HepG2 (cell line): ENCODE results near the gene ENTPD6. TPM values are rescaled to one million over a fixed set of nuclear protein-coding genes. Genes with fewer than 3 reads are reported as not detected.

Source experiments
- ATAC-seq: fragments of 200-7000 bp; cut with Tn5 transposase; 3 replicates; pipeline ENCODE4 v1.9.1; 2020; ENCODE audit warnings: mild to moderate bottlenecking, moderate library complexity
- BruUV-seq: library from RNA; stranded (reverse); fragments of 400-500 nt; replicated peaks from 2 replicates; lab custom pipeline; 2021; lab: Mats Ljungman, UMichigan
- CTCF ChIA-PET: fragments of 300-600 bp; formaldehyde crosslinking; extraction: SDS; loops from one replicate; lab custom pipeline; 2021; ENCODE audit warnings: low total read pairs, inconsistent platforms, low intra/inter-chr PET ratio; lab: Yijun Ruan, JAX
- POLR2A ChIA-PET: fragments of 350-600 bp; sonication (Branson Sonifier 250); formaldehyde crosslinking; loops from one replicate; lab custom pipeline; 2020; ENCODE audit warnings: antibody characterized with exemption, inconsistent platforms; lab: Yijun Ruan, JAX
- DNase-seq: peaks from one replicate; pipeline ENCODE4 v3.0.0-alpha.2; 2015; ENCODE audit warnings: low spot score
- FAIRE-seq: peaks from 3 replicates; lab custom pipeline; 2011; peaks lifted over from hg19 to GRCh38; lab: Jason Lieb, UNC
- H2AFZ ChIP-seq: one replicate; pipeline ENCODE4 v1.6.1; 2011; ENCODE audit warnings: low read length, inconsistent platforms
- H3K27ac ChIP-seq: fragments of 300-600 bp; 3 replicates; pipeline ENCODE4 v1.8.0; 2011; ENCODE audit warnings: mixed run types, mild to moderate bottlenecking, mixed read lengths, low read length, inconsistent platforms; ENCODE audit not compliant: insufficient read depth; ENCODE audit errors: extremely low read length
- H3K27me3 ChIP-seq, 2 experiments: fragments of 200-600 bp in 1 of 2; 2 replicates in 1 of 2; 3 replicates in 1 of 2; pipeline versions ENCODE4 v1.6.0 to v1.8.0; 2011; ENCODE audit warnings: low read length in 2 of 2, mild to moderate bottlenecking in 2 of 2, moderate library complexity in 2 of 2, inconsistent platforms in 1 of 2; ENCODE audit not compliant: insufficient read depth in 2 of 2, control insufficient read depth in 1 of 2
- H3K36me3 ChIP-seq, 2 experiments: fragments of 200-600 bp in 1 of 2; replicated peaks in 1 of 2; 2 replicates in 1 of 2; 3 replicates in 1 of 2; pipeline versions ENCODE4 v1.5.1 to v1.8.0; 2011; ENCODE audit warnings: low read length in 2 of 2, inconsistent platforms in 1 of 2; ENCODE audit not compliant: insufficient read depth in 2 of 2, control insufficient read depth in 1 of 2
- H3K4me1 ChIP-seq: 2 replicates; pipeline ENCODE4 v1.5.1; 2012; ENCODE audit warnings: low read length, inconsistent platforms; ENCODE audit not compliant: insufficient read depth
- H3K4me2 ChIP-seq: 2 replicates; pipeline ENCODE4 v1.6.0; 2011; ENCODE audit warnings: low read depth, low read length, inconsistent platforms
- H3K4me3 ChIP-seq, 3 experiments: fragments of 200-600 bp in 1 of 3; sonication (generic), shearing (Covaris generic) in 1 of 3; replicated peaks in 1 of 3; 2 replicates each; pipeline ENCODE4 v1.5.1; 2011 to 2016; ENCODE audit warnings: low read length in 3 of 3, inconsistent platforms in 2 of 3, low read depth in 2 of 3, mild to moderate bottlenecking in 2 of 3, control low read depth in 1 of 3, mixed read lengths in 1 of 3; ENCODE audit not compliant: insufficient read depth in 1 of 3
- H3K79me2 ChIP-seq: one replicate; pipeline ENCODE4 v1.6.1; 2011; ENCODE audit warnings: low read length, inconsistent platforms; ENCODE audit not compliant: insufficient read depth
- H3K9ac ChIP-seq: 2 replicates; pipeline ENCODE4 v1.6.0; 2011; ENCODE audit warnings: mild to moderate bottlenecking, low read depth, low read length, inconsistent platforms; ENCODE audit not compliant: insufficient read depth
- H3K9me3 ChIP-seq: 2 replicates; pipeline ENCODE4 v1.5.1; 2012; ENCODE audit warnings: mild to moderate bottlenecking, low read length
- H4K20me1 ChIP-seq: 2 replicates; pipeline ENCODE4 v1.6.0; 2011; ENCODE audit warnings: inconsistent platforms, mild to moderate bottlenecking, low read length, moderate library complexity; ENCODE audit not compliant: insufficient read depth
- AGO2 ChIP-seq: fragments of 200-400 bp; formaldehyde crosslinking; optimal IDR thresholded peaks from 2 replicates; pipeline ENCODE3; 2017; ENCODE audit warnings: mild to moderate bottlenecking, low read depth, low read length, moderate library complexity
- AKAP8 ChIP-seq: sonication (generic); formaldehyde crosslinking; IDR thresholded peaks from 2 replicates; pipeline ENCODE4 v1.5.1; 2020; ENCODE audit warnings: mild to moderate bottlenecking, missing genetic modification reagents
- FOSL2 ChIP-seq: sonication (generic); formaldehyde crosslinking; IDR thresholded peaks from 2 replicates; pipeline ENCODE4 v1.4.0; 2020; ENCODE audit warnings: missing genetic modification reagents
- GABPB1 ChIP-seq: IDR thresholded peaks from 2 replicates; pipeline ENCODE4 v1.6.1; 2016; ENCODE audit warnings: mild to moderate bottlenecking, missing genetic modification reagents, moderate library complexity, missing compliant biosample characterization
- ISX ChIP-seq: sonication (generic); formaldehyde crosslinking; conservative IDR thresholded peaks from 2 replicates; pipeline ENCODE4 v1.5.0; 2020; ENCODE audit warnings: missing genetic modification reagents
- KLF9 ChIP-seq: IDR thresholded peaks from 2 replicates; pipeline ENCODE4 v1.6.1; 2016; ENCODE audit warnings: low read depth
- PCBP2 ChIP-seq: fragments of 200-400 bp; formaldehyde crosslinking; optimal IDR thresholded peaks from 2 replicates; pipeline ENCODE3; 2018; ENCODE audit warnings: low read length, low read depth; ENCODE audit not compliant: poor library complexity, severe bottlenecking
- POLR2AphosphoS5 ChIP-seq: IDR thresholded peaks from 2 replicates; pipeline ENCODE4 v1.6.1; 2012; ENCODE audit warnings: low read depth, low read length
- POLR2G ChIP-seq: fragments of 200-400 bp; formaldehyde crosslinking; IDR thresholded peaks from 2 replicates; pipeline ENCODE4 v1.6.1; 2018; ENCODE audit warnings: mild to moderate bottlenecking, low read depth, low read length, moderate library complexity
- SPEN ChIP-seq: sonication (generic); formaldehyde crosslinking; IDR thresholded peaks from 2 replicates; pipeline ENCODE4 v1.5.1; 2020; ENCODE audit warnings: low read depth, mild to moderate bottlenecking, missing genetic modification reagents
- ZKSCAN8 ChIP-seq: IDR thresholded peaks from 2 replicates; pipeline ENCODE4 v1.6.1; 2016; ENCODE audit warnings: borderline replicate concordance, missing genetic modification reagents, missing compliant biosample characterization
- ZNF264 ChIP-seq: sonication (generic); formaldehyde crosslinking; IDR thresholded peaks from 2 replicates; pipeline ENCODE4 v1.4.0; 2020; ENCODE audit warnings: missing genetic modification reagents
- ZNF280B ChIP-seq: sonication (generic); formaldehyde crosslinking; IDR thresholded peaks from 2 replicates; pipeline ENCODE4 v1.5.0; 2020; ENCODE audit warnings: missing genetic modification reagents, mild to moderate bottlenecking, borderline replicate concordance
- ZNF460 ChIP-seq: sonication (generic); formaldehyde crosslinking; IDR thresholded peaks from 2 replicates; pipeline ENCODE4 v1.5.1; 2020; ENCODE audit warnings: missing genetic modification reagents, mild to moderate bottlenecking, borderline replicate concordance
- ZNF558 ChIP-seq: sonication (generic); formaldehyde crosslinking; IDR thresholded peaks from 2 replicates; pipeline ENCODE4 v1.9.0; 2022; ENCODE audit warnings: mild to moderate bottlenecking, missing genetic modification reagents, borderline replicate concordance
- ZNF704 ChIP-seq: sonication (generic); formaldehyde crosslinking; IDR thresholded peaks from 2 replicates; pipeline ENCODE4 v1.8.1; 2023; ENCODE audit warnings: mild to moderate bottlenecking, inconsistent platforms, moderate library complexity, missing genetic modification reagents, borderline replicate concordance
- ZNF776 ChIP-seq: sonication (generic); formaldehyde crosslinking; IDR thresholded peaks from 2 replicates; pipeline ENCODE4 v1.4.0; 2020; ENCODE audit warnings: mild to moderate bottlenecking, missing genetic modification reagents
- WGBS: methylation state at CpG from one replicate; pipeline ENCODE4 v1.1.6; 2017; ENCODE audit warnings: low lambda C conversion rate; 5-methylcytosine and 5-hydroxymethylcytosine counted together
- in situ Hi-C: cut with HindIII; loops from 2 replicates; pipeline ENCODE4 v1.10.0; 2017; ENCODE audit warnings: low pct_unique_long_range_greater_than_20kb; ENCODE audit not compliant: extremely low pct_ligation_motif_present
- intact Hi-C: fragments of 100-400 bp; cut with micrococcal nuclease; formaldehyde crosslinking; loops from one replicate; pipeline ENCODE4 v1.10.0; 2022; ENCODE audit not compliant: unreplicated experiment
- polyA plus RNA-seq, 8 experiments: library from polyadenylated mRNA; depleted of rRNA in 3 of 8; stranded (reverse) in 7 of 8; unstranded in 1 of 8; fragments of >200 nt; fragmentation: Illumina TruSeq in 4 of 8; extraction: Trizol in 4 of 8; gene quantifications; 2 replicates each; pipeline versions ENCODE4 v1.2.1 to v1.2.3, GENCODE V29; 2011 to 2016; ENCODE audit warnings: low read depth in 4 of 8, missing spikeins in 1 of 8, mixed read lengths in 1 of 8; ENCODE audit not compliant: insufficient read depth in 1 of 8
- total RNA-seq, 5 experiments: library from RNA; depleted of rRNA; stranded (reverse); fragments of >200 nt; fragmentation: Illumina TruSeq; extraction: Trizol; gene quantifications; 2 replicates each; pipeline ENCODE4 v1.2.3, GENCODE V29; 2016; ENCODE audit warnings: low read depth in 1 of 5
- TF ChIP-seq, protein P1 (sequence below): sonication (generic); formaldehyde crosslinking; IDR thresholded peaks from 2 replicates; pipeline ENCODE4 v1.5.0; 2020; ENCODE audit warnings: missing genetic modification reagents

Gene ENTPD6
- total and polyA plus RNA-seq, 2 of the 13 experiments (the other 11 are each of a cell fraction or from before 2014, with no cell fraction given) = 164 to 172 TPM

GRCh38 chr20:25223765-25224720 lies 28.5 kb downstream of the ENTPD6 start:
- Histone ChIP-seq H3K79me2 (no peaks in the 10 kb centered on the region), H3K4me1 (peaks cover 48% of the 10 kb centered on the region), H3K27ac (peak overlapping the region; percentile 54), H3K9me3 (no peaks in the 10 kb centered on the region), H2AFZ (no peak overlapping the region), H3K9ac (no peak overlapping the region), H3K36me3 (peaks cover 9 to 20% of the 10 kb centered on the region in 2 experiments; a peak in 4 of 5 replicates), H3K4me2 (no peak overlapping the region), H3K4me3 (no peak overlapping the region), H4K20me1 (no peaks in the 10 kb centered on the region), H3K27me3 (no peaks in the 10 kb centered on the region)
- BruUV-seq = no TSS peak
- POLR2A ChIA-PET = interaction anchor here (2.2 to 6.5 kb wide), 3 partner anchors 9 to 28 kb away, joined by 9 to 72 read pairs (median 15); partner anchors contain the start of genes ENTPD6 and PYGB
- in situ Hi-C loops = no loop called here
- over 99% methylated on average over 19 of the region's 24 CpGs for WGBS
- ATAC-seq (no peak), DNase-seq (no peak), FAIRE-seq (no peak)
- CTCF ChIA-PET = interaction anchor here (1.4 kb wide), 1 partner anchor 24 kb away, joined by 11 read pairs; the partner anchor contains the start of gene PYGB
- intact Hi-C loops = loop anchor here (1.0 to 2.0 kb wide), 2 partner anchors 23 to 29 kb away; partner anchors contain the start of gene ENTPD6
- TF ChIP-seq ZNF264 (CRISPR knock-in tag) = no peak
- TF ChIP-seq ZNF558 = 0 out of 2 replicates have a peak, but pooled peaks have one; percentile 49
- TF ChIP-seq, protein P1, sequence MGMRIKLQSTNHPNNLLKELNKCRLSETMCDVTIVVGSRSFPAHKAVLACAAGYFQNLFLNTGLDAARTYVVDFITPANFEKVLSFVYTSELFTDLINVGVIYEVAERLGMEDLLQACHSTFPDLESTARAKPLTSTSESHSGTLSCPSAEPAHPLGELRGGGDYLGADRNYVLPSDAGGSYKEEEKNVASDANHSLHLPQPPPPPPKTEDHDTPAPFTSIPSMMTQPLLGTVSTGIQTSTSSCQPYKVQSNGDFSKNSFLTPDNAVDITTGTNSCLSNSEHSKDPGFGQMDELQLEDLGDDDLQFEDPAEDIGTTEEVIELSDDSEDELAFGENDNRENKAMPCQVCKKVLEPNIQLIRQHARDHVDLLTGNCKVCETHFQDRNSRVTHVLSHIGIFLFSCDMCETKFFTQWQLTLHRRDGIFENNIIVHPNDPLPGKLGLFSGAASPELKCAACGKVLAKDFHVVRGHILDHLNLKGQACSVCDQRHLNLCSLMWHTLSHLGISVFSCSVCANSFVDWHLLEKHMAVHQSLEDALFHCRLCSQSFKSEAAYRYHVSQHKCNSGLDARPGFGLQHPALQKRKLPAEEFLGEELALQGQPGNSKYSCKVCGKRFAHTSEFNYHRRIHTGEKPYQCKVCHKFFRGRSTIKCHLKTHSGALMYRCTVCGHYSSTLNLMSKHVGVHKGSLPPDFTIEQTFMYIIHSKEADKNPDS (CRISPR knock-in tag) = no peak
- TF ChIP-seq POLR2G = peak; percentile 30; the same call in 1 of the 2 replicates
- peak; percentile 15; the same call in 1 of the 2 replicates for TF ChIP-seq ZNF280B (CRISPR knock-in tag)
- TF ChIP-seq ISX (CRISPR knock-in tag) = no peak
- TF ChIP-seq POLR2AphosphoS5 = 0 out of 2 replicates have a peak, but pooled peaks have one; percentile 4
- no peak for TF ChIP-seq ZKSCAN8
- TF ChIP-seq GABPB1 (CRISPR knock-in tag) = peak; percentile 22; the same call in 1 of the 2 replicates
- no peak for TF ChIP-seq ZNF704
- peak; percentile 95 for TF ChIP-seq AGO2
- TF ChIP-seq AKAP8 (CRISPR knock-in tag) = peak; percentile 75; the same call in 1 of the 2 replicates
- TF ChIP-seq ZNF460 = no peak
- TF ChIP-seq PCBP2 = no peak
- TF ChIP-seq SPEN (CRISPR knock-in tag) = 0 out of 2 replicates have a peak, but pooled peaks have one; percentile 12
- no peak for TF ChIP-seq KLF9 (CRISPR knock-in tag)
- TF ChIP-seq ZNF776 (CRISPR knock-in tag) = 0 out of 2 replicates have a peak, but pooled peaks have one; percentile 12
- no peak for TF ChIP-seq FOSL2
